IMR-90 (cell line): ENCODE results near the gene BCAS3. TPM values are rescaled to one million over a fixed set of nuclear protein-coding genes. Genes with fewer than 3 reads are reported as not detected.

ENCODE experiments used
- ATAC-seq: fragments of 200-7000 bp; cut with Tn5 transposase; 2 replicates; pipeline ENCODE4 v1.9.1; 2020; ENCODE audit warnings: low read depth, mild to moderate bottlenecking, moderate library complexity
- BruUV-seq: library from RNA; stranded (reverse); fragments of 400-500 nt; replicated peaks from 2 replicates; lab custom pipeline; 2021; lab: Mats Ljungman, UMichigan
- CTCF ChIA-PET: fragments of 300-600 bp; formaldehyde crosslinking; extraction: SDS; loops from one replicate; lab custom pipeline; 2021; ENCODE audit warnings: antibody characterized with exemption; lab: Yijun Ruan, JAX
- POLR2A ChIA-PET: fragments of 300-600 bp; sonication (Branson Sonifier 250); formaldehyde crosslinking; loops from one replicate; lab custom pipeline; 2022; ENCODE audit warnings: antibody characterized with exemption; ENCODE audit not compliant: unreplicated experiment; lab: Charles Lee
- DNase-seq: peaks from one replicate; pipeline ENCODE4 v3.0.0; 2013
- H2AFZ ChIP-seq: replicated peaks from 2 replicates; pipeline ENCODE3; 2013; ENCODE audit warnings: low read length, mild to moderate bottlenecking; ENCODE audit not compliant: poor library complexity
- H2AK5ac ChIP-seq: 2 replicates; pipeline ENCODE4 v1.6.1; 2013; ENCODE audit warnings: low read depth, low read length, inconsistent platforms
- H2AK9ac ChIP-seq: replicated peaks from 2 replicates; pipeline ENCODE3; 2013; ENCODE audit warnings: mild to moderate bottlenecking, low read depth, low read length, moderate library complexity; ENCODE audit not compliant: poor library complexity
- H2BK120ac ChIP-seq: 2 replicates; pipeline ENCODE4 v1.6.1; 2013; ENCODE audit warnings: low read depth, low read length, inconsistent platforms
- H2BK15ac ChIP-seq: 3 replicates; pipeline ENCODE4 v1.6.1; 2013; ENCODE audit warnings: low read depth, low read length, inconsistent platforms
- H2BK20ac ChIP-seq: 2 replicates; pipeline ENCODE4 v1.6.1; 2013; ENCODE audit warnings: low read depth, mild to moderate bottlenecking, inconsistent platforms, low read length, moderate library complexity
- H2BK5ac ChIP-seq: 2 replicates; pipeline ENCODE4 v1.6.1; 2013; ENCODE audit warnings: mild to moderate bottlenecking, low read depth, low read length, inconsistent platforms; ENCODE audit not compliant: poor library complexity, severe bottlenecking
- H3K14ac ChIP-seq: replicated peaks from 2 replicates; pipeline ENCODE4 v1.6.1; 2013; ENCODE audit warnings: low read depth, low read length, inconsistent platforms
- H3K18ac ChIP-seq: 2 replicates; pipeline ENCODE4 v1.6.1; 2013; ENCODE audit warnings: low read depth, low read length, control low read depth
- H3K23ac ChIP-seq: 2 replicates; pipeline ENCODE4 v1.6.1; 2013; ENCODE audit warnings: low read depth, low read length, inconsistent platforms
- H3K27ac ChIP-seq: 2 replicates; pipeline ENCODE4 v1.5.1; 2013; ENCODE audit warnings: mild to moderate bottlenecking, control low read depth, low read length; ENCODE audit not compliant: insufficient read depth
- H3K27me3 ChIP-seq: 2 replicates; pipeline ENCODE4 v1.6.1; 2013; ENCODE audit warnings: low read length; ENCODE audit not compliant: control insufficient read depth, insufficient read depth
- H3K36me3 ChIP-seq: 2 replicates; pipeline ENCODE4 v1.6.1; 2013; ENCODE audit warnings: low read length, mixed read lengths; ENCODE audit not compliant: control insufficient read depth, insufficient read depth
- H3K4ac ChIP-seq: 2 replicates; pipeline ENCODE4 v1.6.1; 2013; ENCODE audit warnings: low read depth, low read length, inconsistent platforms
- H3K4me1 ChIP-seq: 2 replicates; pipeline ENCODE4 v1.6.1; 2013; ENCODE audit warnings: low read length, mixed read lengths; ENCODE audit not compliant: control insufficient read depth, insufficient read depth
- H3K4me2 ChIP-seq: 2 replicates; pipeline ENCODE4 v1.6.1; 2013; ENCODE audit warnings: low read depth, mild to moderate bottlenecking, control low read depth, low read length, moderate library complexity
- H3K4me3 ChIP-seq: 2 replicates; pipeline ENCODE4 v1.5.1; 2013; ENCODE audit warnings: low read depth, mild to moderate bottlenecking, control low read depth, low read length, moderate library complexity; ENCODE audit not compliant: insufficient read depth
- H3K56ac ChIP-seq: 2 replicates; pipeline ENCODE4 v1.6.1; 2013; ENCODE audit warnings: low read length, inconsistent platforms; ENCODE audit not compliant: insufficient read depth; ENCODE audit errors: extremely low read depth
- H3K79me1 ChIP-seq, 2 experiments: 2 replicates each; pipeline ENCODE4 v1.6.1; 2013; ENCODE audit warnings: low read length in 2 of 2, inconsistent platforms in 1 of 2, low read depth in 1 of 2
- H3K9ac ChIP-seq: 2 replicates; pipeline ENCODE4 v1.6.1; 2013; ENCODE audit warnings: low read depth, low read length, control low read depth
- H3K9me1 ChIP-seq: 2 replicates; pipeline ENCODE4 v1.6.1; 2013; ENCODE audit warnings: low read length, inconsistent platforms; ENCODE audit not compliant: insufficient read depth
- H3K9me3 ChIP-seq: 2 replicates; pipeline ENCODE4 v1.6.1; 2013; ENCODE audit warnings: low read length; ENCODE audit not compliant: control insufficient read depth, insufficient read depth
- H4K20me1 ChIP-seq: 2 replicates; pipeline ENCODE4 v1.6.1; 2013; ENCODE audit warnings: low read length, inconsistent platforms; ENCODE audit not compliant: insufficient read depth
- H4K5ac ChIP-seq: 2 replicates; pipeline ENCODE4 v1.6.1; 2013; ENCODE audit warnings: mild to moderate bottlenecking, low read depth, low read length, control low read depth
- H4K8ac ChIP-seq, 2 experiments: 2 replicates each; pipeline ENCODE4 v1.6.1; 2013; ENCODE audit warnings: low read depth in 2 of 2, low read length in 2 of 2, control low read depth in 1 of 2, inconsistent platforms in 1 of 2
- H4K91ac ChIP-seq: 2 replicates; pipeline ENCODE4 v1.6.1; 2013; ENCODE audit warnings: low read depth, low read length, inconsistent platforms; ENCODE audit not compliant: insufficient read depth
- BHLHE40 ChIP-seq: fragments of 150-350 bp; IDR thresholded peaks from 2 replicates; pipeline ENCODE4 v1.6.1; 2016; ENCODE audit warnings: mild to moderate bottlenecking, low read depth, low read length
- CHD1 ChIP-seq: IDR thresholded peaks from 2 replicates; pipeline ENCODE4 v1.6.1; 2012; ENCODE audit warnings: low read depth, low read length, improper control_type of control experiment
- CTCF ChIP-seq: conservative IDR thresholded peaks from 2 replicates; pipeline ENCODE4 v1.5.1; 2012; ENCODE audit warnings: mild to moderate bottlenecking, low read depth, low read length, improper control_type of control experiment
- ELK1 ChIP-seq: fragments of 150-350 bp; IDR thresholded peaks from 2 replicates; pipeline ENCODE4 v1.6.1; 2016; ENCODE audit warnings: low read depth, mild to moderate bottlenecking, low read length, moderate library complexity, borderline replicate concordance
- MAFK ChIP-seq: IDR thresholded peaks from 2 replicates; pipeline ENCODE4 v1.6.1; 2012; ENCODE audit warnings: low read depth, low read length, improper control_type of control experiment
- MXI1 ChIP-seq: IDR thresholded peaks from 2 replicates; pipeline ENCODE4 v1.6.1; 2012; ENCODE audit warnings: low read depth, mild to moderate bottlenecking, low read length, moderate library complexity, borderline replicate concordance
- NFE2L2 ChIP-seq: fragments of 150-350 bp; IDR thresholded peaks from 2 replicates; pipeline ENCODE4 v1.6.1; 2016; ENCODE audit warnings: low read depth, mild to moderate bottlenecking, low read length
- POLR2A ChIP-seq: IDR thresholded peaks from 2 replicates; pipeline ENCODE4 v1.6.1; 2012; ENCODE audit warnings: mild to moderate bottlenecking, low read depth, low read length
- RAD21 ChIP-seq: IDR thresholded peaks from 2 replicates; pipeline ENCODE4 v1.6.1; 2012; ENCODE audit warnings: low read length, improper control_type of control experiment
- RCOR1 ChIP-seq: IDR thresholded peaks from 2 replicates; pipeline ENCODE4 v1.6.1; 2012; ENCODE audit warnings: mild to moderate bottlenecking, low read length, improper control_type of control experiment; ENCODE audit not compliant: insufficient replicate concordance
- RFX5 ChIP-seq: IDR thresholded peaks from 2 replicates; pipeline ENCODE4 v1.8.0; 2012; ENCODE audit warnings: low read depth, mild to moderate bottlenecking, low read length, moderate library complexity
- SMC3 ChIP-seq: fragments of 150-350 bp; IDR thresholded peaks from 2 replicates; pipeline ENCODE4 v1.6.1; 2016; ENCODE audit warnings: low read depth, mild to moderate bottlenecking, antibody characterized with exemption, low read length, moderate library complexity
- USF2 ChIP-seq: fragments of 150-350 bp; IDR thresholded peaks from 2 replicates; pipeline ENCODE4 v1.6.1; 2017; ENCODE audit warnings: mild to moderate bottlenecking, antibody characterized with exemption, low read length, low read depth
- WGBS, 2 experiments: methylation state at CpG; one replicate each; pipeline versions ENCODE4 v1.1.5 to v1.1.7; 2013; ENCODE audit warnings: missing lambda C conversion rate in 2 of 2; ENCODE audit not compliant: insufficient read length in 1 of 2; ENCODE audit errors: extremely low coverage in 2 of 2; 5-methylcytosine and 5-hydroxymethylcytosine counted together
- dilution Hi-C: fragments of 300-500 bp; cut with HindIII; formaldehyde crosslinking; loops from one replicate; pipeline ENCODE4 v1.14.3; 2018; ENCODE audit warnings: low sequenced_read_pairs; ENCODE audit not compliant: unreplicated experiment
- in situ Hi-C: fragments of 300-500 bp; cut with MboI; formaldehyde crosslinking; loops from 3 replicates; pipeline ENCODE4 v1.14.3; 2019; ENCODE audit warnings: low sequenced_read_pairs, inconsistent platforms, mixed read lengths
- intact Hi-C: fragments of 100-400 bp; cut with micrococcal nuclease; formaldehyde crosslinking; loops from 2 replicates; pipeline ENCODE4 v1.10.0; 2022
- polyA plus RNA-seq, 3 experiments: library from polyadenylated mRNA; depleted of rRNA; stranded (reverse); fragments of >200 nt; gene quantifications; 2 replicates each; pipeline ENCODE4 v1.2.3, GENCODE V29; 2012; ENCODE audit warnings: low replicate concordance in 1 of 3
- total RNA-seq: library from RNA; depleted of rRNA; stranded (reverse); fragments of >200 nt; gene quantifications from 2 replicates; pipeline ENCODE4 v1.2.3, GENCODE V29; 2012

Gene BCAS3
- total and polyA plus RNA-seq, 2 of the 4 experiments (the other 2 are of a cell fraction) = 6.3 to 27.1 TPM

- H4K5ac ChIP-seq = peak overlapping the region; percentile 84
- in situ Hi-C loops = no loop called here
- H3K9me3 ChIP-seq = no peaks in the 10 kb centered on the region
- WGBS, 2 experiments = 70% methylated on average over 2 of the region's 15 CpGs; no CpG with 5 or more reads in 1 of the 2 experiments
- peak overlapping the region; percentile 97 for H2BK120ac ChIP-seq
- ChIA-PET POLR2A (interaction anchor here (0.6 to 1.7 kb wide), 4 partner anchors 17 to 469 kb away, joined by 3 to 4 read pairs (median 4); partner anchors contain the start of gene TBX2), CTCF (interaction anchor here (0.7 to 1.2 kb wide), 3 partner anchors 71 to 234 kb away, joined by 3 read pairs; no protein-coding TSS in a partner anchor)
- H2AFZ ChIP-seq = no peak overlapping the region
- no peaks in the 10 kb centered on the region for H3K36me3 ChIP-seq
- H2AK9ac ChIP-seq = no peak overlapping the region
- peak overlapping the region; percentile 83 for H3K27ac ChIP-seq
- H3K4ac ChIP-seq = peak overlapping the region; percentile 77; the same call in 1 of the 2 replicates
- no peaks in the 10 kb centered on the region for H4K20me1 ChIP-seq
- peaks cover 17% of the 10 kb centered on the region for H3K4me1 ChIP-seq
- H3K56ac ChIP-seq = no peak overlapping the region; the same call in 1 of the 2 replicates
- H3K14ac ChIP-seq = peak overlapping the region; percentile 80; the same call in 1 of the 2 replicates
- H3K18ac ChIP-seq = peak overlapping the region; percentile 81
- H2BK5ac ChIP-seq = peak overlapping the region; percentile 84
- H2BK20ac ChIP-seq = peak overlapping the region; percentile 78
- no peak overlapping the region for H3K9ac ChIP-seq
- H3K4me3 ChIP-seq = no peak overlapping the region
- H3K9me1 ChIP-seq = peaks cover 4% of the 10 kb centered on the region; the same call in 1 of the 2 replicates
- peak overlapping the region; percentile 79; the same call in 1 of the 3 replicates for H2BK15ac ChIP-seq
- intact Hi-C loops = no loop called here
- peak overlapping the region; percentile 0 to 95; a peak in 3 of 4 replicates for H4K8ac ChIP-seq
- peak overlapping the region; percentile 23 for H3K4me2 ChIP-seq
- no peaks in the 10 kb centered on the region for H3K27me3 ChIP-seq
- H4K91ac ChIP-seq = 0 out of 2 replicates have a peak overlapping the region, but pooled peaks have one; percentile 11
- peaks cover 0 to 4% of the 10 kb centered on the region in 2 experiments; a peak in 1 of 4 replicates for H3K79me1 ChIP-seq
- no TSS peak for BruUV-seq
- peak overlapping the region; percentile 94 for H3K23ac ChIP-seq
- DNase-seq (no peak), ATAC-seq (peak; percentile 13)
- dilution Hi-C loops = no loop called here
- H2AK5ac ChIP-seq = peak overlapping the region; percentile 89
- no peak for TF ChIP-seq NFE2L2
- no peak for TF ChIP-seq USF2
- TF ChIP-seq BHLHE40 = no peak
- TF ChIP-seq SMC3 = no peak
- TF ChIP-seq RCOR1 = no peak
- no peak for TF ChIP-seq ELK1
- no peak for TF ChIP-seq MAFK
- TF ChIP-seq CTCF = no peak
- no peak for TF ChIP-seq MXI1
- no peak for TF ChIP-seq RAD21
- TF ChIP-seq RFX5 = no peak
- TF ChIP-seq POLR2A = no peak
- TF ChIP-seq CHD1 = no peak
These were observed 557.6 kb downstream of the BCAS3 start for GRCh38 chr17:61235001-61235826.
